HG02970 (cell line): ENCODE results near the gene SLFN14.
"Not testable (repeated sequence)": the region's sequence is repeated elsewhere in the genome, so short reads cannot be mapped to it uniquely, and the experiment has no call there.

Experiments
- ATAC-seq: cut with Tn5 transposase; IDR thresholded peaks from one replicate; pipeline ENCODE4 v1.9.1; 2021; ENCODE audit warnings: mild to moderate bottlenecking, moderate library complexity, moderate number of reproducible peaks; ENCODE audit not compliant: unreplicated experiment, low FRiP score

SLFN14 gene

GRCh38 chr17:35529326-35529725 lies 31.3 kb downstream of the SLFN14 start:
- ATAC-seq: not testable (repeated sequence)

GRCh38 chr17:35523296-35523695 lies 37.3 kb downstream of the SLFN14 start:
- ATAC-seq: no peak

- ATAC-seq: not testable (repeated sequence)
Observed at GRCh38 chr17:35521654-35522256, 38.9 kb downstream of the SLFN14 start.

- no peak for ATAC-seq
Observed at GRCh38 chr17:35521150-35521549, 39.5 kb downstream of the SLFN14 start.

GRCh38 chr17:35519906-35520442 lies 40.6 kb downstream of the SLFN14 start:
- no peak for ATAC-seq

DNA sequence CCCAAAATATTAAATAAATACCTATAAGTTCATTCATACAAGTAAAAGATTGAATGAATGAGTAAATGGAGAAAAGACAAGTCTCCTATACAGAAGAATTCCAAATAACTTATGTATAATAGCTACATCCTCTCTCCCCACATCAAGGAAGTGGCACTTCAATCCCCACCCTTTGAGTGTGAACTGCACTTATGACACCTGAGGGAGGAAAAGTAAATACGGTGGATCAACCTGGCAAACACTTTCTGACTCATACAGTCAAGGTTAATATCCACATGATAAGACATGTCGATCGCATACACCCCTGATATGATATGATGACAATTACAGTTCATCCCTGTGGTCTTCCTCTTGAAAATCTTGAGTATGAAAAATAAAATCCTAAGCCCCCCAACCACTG lies 41.2 kb downstream of the SLFN14 start:
- ATAC-seq: no peak

DNA sequence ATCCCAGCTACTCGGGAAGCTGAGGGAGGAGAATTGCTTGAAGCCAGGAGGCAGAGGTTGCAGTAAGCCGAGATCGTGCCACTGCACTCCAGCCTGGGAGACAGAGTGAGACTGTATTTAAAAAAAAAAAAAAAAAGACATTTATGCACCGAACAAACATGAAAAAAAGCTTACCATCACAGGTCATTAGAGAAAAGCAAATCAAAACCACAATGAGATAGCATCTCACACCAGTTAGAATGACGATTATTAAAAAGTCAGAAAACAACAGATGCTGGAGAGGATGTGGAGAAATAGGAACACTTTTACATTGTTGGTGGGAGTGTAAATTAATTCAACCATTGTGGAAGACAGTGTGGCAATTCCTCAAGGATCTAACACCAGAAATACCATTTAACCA lies 42.2 kb downstream of the SLFN14 start:
- not testable (repeated sequence) for ATAC-seq

DNA sequence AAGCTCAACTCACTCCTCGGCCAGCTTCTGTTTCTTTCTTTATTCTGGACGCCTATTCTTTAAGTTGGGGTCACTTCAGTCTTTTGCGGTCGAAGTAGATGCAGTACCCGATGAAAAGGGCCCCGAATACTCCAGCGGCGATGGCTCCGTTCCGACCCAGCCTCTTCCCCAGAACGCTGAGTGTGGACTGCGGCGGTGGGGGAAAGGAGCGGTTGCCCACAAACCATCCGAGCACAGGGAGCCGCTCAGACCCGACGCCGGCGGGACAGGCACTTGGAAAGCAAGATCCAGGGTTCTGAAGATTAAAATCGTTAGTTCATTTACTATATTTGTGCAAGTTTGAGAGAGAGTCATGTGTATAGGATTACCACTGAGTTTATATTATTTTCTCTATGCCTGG lies 45.6 kb downstream of the SLFN14 start:
- ATAC-seq: no peak

GRCh38 chr17:35514564-35514963 lies 46.1 kb downstream of the SLFN14 start:
- no peak for ATAC-seq
